HG03108 (cell line): ENCODE measurements around the gene OR6C65.
"Not testable (repeated sequence)": the region's sequence is repeated elsewhere in the genome, so short reads cannot be mapped to it uniquely, and the experiment has no call there.

Experiments
- ATAC-seq: cut with Tn5 transposase; IDR thresholded peaks from one replicate; pipeline ENCODE4 v1.9.1; 2021; ENCODE audit warnings: moderate library complexity; ENCODE audit not compliant: unreplicated experiment

OR6C65 gene

DNA sequence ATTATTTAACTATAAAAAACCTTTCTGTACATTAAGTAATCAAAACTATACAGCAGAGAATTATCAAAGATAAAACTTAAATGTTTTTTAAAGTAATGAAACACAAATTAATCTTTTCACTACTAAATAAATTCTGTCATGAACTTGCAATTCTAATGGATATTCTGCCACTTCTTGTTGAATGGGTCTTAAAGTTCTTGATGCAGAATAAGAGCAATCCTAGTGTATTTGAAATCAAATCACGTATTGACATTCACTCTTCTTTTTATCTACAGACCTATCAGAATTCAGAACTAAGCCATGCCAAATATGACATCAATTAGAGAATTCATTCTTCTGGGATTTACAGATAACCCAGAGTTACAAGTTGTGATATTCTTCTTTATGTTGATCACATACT is at the start of gene OR6C65:
TSS of gene OR6C65 (plus strand) at position 301 of the 400 bp plus-strand sequence. CDS start at position 301, 0 bp downstream.
- no peak for ATAC-seq

GRCh38 chr12:55355338-55355737 is 45.0 kb upstream of the OR6C65 start:
- not testable (repeated sequence) for ATAC-seq

GRCh38 chr12:55362675-55363074 is 37.7 kb upstream of the OR6C65 start, which contains the start of gene OR6C75:
Gene OR6C75 (plus strand): TSS chr12:55362975. CDS start chr12:55365111, 2,136 bp downstream.
- ATAC-seq: no peak

- ATAC-seq: no peak
Observed at GRCh38 chr12:55365086-55365485, 35.2 kb upstream of the OR6C65 start.

DNA sequence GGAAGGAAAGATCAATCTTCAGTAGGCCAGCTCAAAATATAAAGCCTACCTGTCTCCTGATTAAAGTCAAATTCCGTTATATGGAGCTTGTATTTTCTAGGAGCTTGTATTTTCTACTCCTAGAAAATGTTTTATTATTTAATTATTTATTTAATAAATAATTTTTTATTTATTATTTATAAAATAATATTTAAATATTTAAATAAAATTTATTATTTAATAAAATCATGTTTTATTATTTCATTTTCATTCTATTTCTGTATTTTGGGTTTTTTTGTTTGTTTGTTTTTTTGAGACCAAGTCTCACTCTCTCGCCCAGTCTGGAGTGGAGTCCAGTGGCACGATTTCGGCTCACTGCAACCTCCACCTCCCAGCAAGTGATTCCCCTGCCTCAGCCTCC is 27.8 kb upstream of the OR6C65 start:
- no peak for ATAC-seq

DNA sequence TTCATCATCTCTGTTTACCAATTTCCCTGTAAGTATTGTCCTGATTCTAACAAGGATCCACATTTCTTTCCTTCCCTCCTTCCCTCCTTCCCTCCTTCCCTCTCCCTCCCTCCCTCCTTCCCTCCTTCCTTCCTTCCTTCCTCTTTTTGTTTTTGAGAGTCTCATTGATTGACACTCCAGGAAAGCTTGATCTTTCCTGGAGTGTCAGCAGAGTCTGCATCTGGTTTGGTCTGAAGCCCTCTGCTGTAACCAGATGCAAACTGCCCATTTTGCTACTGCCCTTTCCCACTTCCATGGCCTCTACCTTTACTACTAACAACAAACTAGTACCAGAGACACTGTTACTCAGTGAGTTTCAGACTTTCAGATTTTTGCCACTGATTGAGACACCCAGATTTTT is 14.4 kb upstream of the OR6C65 start:
- no peak for ATAC-seq

DNA sequence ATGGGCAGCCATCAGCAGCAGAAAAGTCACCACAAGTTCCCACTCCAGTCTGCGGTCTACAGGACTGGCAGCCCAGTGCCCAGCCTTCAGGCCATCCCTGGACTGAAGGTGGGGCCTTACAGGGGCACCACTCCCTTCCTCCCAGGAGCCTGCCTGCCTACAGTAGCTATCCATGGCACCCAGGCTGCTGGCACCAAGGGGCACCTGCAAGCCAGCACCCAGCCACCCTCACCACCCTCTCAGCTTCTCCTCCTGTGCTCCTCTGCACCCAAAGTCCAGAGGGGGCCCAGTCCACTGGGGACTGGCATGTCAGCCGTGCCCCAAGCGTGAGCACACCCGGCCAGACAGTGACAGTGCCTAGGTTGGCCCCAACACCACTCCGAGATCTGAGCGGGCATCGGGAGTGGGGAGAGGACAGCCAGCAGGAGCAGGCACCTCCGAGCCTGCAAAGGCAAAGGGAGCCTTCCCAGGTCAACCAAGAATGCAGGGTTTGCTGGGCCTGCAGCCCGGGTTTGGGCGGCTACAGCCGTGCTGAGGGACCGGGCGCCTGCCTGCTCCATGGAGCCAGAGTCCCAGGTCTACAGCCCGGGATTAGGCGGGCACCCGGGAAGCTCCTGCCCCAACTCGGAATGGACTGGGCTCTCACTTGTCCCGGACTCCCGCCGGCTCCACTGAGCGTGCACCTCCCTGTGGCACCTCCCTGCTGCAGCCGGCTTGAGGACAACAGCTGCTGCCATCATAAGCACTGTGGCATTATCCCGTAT is 8.1 kb upstream of the OR6C65 start:
- ATAC-seq: no peak

DNA sequence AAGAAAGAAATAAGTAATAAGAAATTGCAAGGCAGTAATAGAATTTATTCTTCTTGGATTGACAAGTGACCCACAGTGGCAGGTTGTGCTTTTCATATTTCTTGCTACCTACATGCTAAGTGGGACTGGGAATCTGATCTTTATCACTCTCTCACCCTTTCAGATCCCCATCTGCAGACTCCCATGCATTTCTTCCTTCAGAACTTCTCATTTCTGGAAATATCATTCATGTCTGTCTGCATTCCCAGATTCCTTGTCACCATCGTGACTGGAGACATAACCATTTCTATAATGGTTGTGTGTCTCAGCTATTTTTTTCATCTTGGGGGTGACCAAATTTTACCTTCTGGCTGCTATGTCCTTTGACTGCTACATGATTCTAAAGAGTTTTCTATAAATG is 4.0 kb upstream of the OR6C65 start:
- ATAC-seq: no peak

DNA sequence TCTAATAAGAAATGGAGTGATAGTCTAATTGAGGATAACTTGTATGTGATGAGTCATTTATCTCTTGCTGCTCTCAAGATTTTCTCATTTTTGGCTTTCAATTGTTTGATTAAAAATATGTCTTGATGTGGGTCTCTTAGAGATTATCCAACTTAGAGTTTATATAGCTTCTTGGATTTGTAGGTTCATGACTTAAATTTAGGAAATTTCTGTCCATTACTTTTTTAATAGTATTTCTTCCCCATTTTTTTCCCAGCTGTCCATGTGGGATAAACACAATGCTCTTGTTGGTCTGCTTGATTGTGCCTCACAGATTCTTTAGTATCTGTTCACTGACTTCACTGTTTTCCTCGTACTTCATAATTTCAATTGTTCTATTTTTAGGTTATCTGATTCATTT is 7.5 kb downstream of the OR6C65 start:
- no peak for ATAC-seq

- ATAC-seq: not testable (repeated sequence)
Observed at GRCh38 chr12:55409133-55409532, 8.8 kb downstream of the OR6C65 start.

GRCh38 chr12:55412138-55412537 is 11.8 kb downstream of the OR6C65 start:
- ATAC-seq: not testable (repeated sequence)

DNA sequence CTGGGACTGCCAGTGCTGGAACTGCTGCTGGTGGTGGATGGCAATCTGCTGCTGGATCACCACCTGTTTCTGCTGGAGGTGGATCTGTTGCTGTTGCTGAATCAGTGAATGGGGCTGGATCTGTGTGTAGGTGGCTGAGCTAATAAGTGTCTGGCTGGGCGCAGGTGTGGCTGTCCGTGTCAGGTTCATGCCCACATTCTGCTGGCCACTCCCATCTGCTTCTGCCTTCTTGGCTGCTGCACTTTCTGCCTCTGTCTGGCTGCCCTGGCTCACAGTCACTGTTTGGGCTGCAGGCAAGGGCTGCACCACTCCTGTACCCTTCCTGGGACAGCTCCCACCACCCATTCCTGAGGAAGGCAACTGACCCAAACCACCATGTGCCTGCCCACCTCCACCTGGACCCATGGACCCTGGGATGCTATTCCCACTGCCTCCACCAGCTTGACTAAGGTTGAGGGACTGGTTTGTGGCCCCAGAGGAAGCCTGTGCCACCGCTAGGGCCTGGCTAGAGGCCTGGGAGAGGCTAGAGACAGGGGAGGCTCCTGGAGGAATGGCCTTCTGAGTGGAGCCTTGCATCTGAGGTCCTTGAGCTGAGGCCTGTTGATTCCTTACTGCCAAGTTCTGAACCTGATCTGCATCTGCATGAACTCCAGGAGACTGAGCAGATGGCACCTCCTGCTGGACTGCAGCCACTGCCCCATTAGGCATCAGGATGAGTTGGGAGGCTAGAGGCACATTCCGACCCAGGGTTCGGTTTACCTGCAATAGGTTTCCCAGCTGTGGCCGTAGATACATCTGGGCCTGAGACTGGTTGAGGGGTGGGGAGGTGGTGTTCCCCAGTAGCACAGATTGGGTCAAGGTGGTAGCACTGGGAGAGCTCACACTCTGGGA is 13.4 kb downstream of the OR6C65 start:
- not testable (repeated sequence) for ATAC-seq

DNA sequence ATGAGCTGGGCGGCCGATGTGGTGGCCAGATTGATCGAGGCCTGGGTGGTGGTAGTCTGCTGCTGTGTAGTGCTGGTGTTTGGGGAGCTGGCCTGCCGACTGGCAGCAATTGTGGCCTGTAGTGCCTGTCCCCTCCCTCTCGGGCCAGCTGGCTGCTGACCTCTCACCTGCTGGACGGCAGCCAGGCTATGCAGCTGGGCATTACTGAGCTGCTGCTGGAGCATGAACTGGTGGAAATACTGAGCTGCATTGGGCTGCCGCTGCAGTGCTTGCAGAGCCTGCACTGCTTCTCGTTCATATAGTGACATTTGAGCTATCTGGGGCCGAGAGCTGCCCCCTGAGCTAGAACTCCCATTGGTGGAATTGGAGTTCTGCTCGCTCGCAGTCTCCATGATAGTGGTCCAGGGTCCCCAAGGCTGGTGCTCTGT is 14.1 kb downstream of the OR6C65 start:
- ATAC-seq: not testable (repeated sequence)

DNA sequence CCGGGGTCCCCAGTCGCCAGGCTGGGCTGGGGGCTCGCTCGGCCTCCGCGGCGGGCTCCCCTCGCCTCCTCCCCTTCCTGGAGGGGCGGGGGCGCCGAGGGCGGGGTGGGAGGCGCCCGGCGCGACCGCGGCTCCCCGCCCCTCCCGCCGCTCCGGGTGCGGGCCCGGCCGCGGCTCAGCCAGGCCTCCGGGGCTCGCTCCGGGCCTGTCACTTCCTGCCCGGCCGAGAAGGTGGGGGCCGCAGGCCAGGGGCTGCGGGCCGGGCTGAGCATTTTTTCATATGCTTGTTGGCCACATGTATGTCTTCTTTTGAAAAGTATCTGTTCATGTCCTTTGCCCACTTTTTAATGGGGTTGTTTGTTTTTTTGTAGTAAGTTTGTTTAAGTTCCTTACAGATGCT is 14.6 kb downstream of the OR6C65 start:
- not testable (repeated sequence) for ATAC-seq

- ATAC-seq: no peak
Observed at GRCh38 chr12:55416961-55417360, 16.6 kb downstream of the OR6C65 start.

- no peak for ATAC-seq
Observed at GRCh38 chr12:55420307-55420962, 20.1 kb downstream of the OR6C65 start.

DNA sequence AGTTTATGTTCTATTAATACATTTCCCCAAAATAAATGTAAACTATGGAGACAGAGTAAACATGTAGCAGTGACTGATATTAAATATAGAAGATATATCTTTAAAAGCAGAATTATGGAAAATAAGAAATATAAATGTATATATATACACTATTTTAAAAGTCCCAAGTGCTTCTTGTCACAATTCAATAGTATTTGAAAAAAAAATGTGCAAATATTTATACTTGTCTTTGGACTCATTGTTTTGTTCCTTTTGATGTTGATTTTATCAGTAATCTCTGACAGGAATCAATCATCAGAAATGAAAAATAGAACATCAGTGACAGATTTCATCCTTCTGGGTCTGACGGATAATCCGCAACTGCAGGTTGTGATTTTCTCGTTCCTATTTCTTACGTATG is 25.6 kb downstream of the OR6C65 start, which contains the start of gene OR6C76:
TSS of gene OR6C76 (plus strand) at position 301 of the 400 bp plus-strand sequence. CDS start at position 301, 0 bp downstream.
- no peak for ATAC-seq

DNA sequence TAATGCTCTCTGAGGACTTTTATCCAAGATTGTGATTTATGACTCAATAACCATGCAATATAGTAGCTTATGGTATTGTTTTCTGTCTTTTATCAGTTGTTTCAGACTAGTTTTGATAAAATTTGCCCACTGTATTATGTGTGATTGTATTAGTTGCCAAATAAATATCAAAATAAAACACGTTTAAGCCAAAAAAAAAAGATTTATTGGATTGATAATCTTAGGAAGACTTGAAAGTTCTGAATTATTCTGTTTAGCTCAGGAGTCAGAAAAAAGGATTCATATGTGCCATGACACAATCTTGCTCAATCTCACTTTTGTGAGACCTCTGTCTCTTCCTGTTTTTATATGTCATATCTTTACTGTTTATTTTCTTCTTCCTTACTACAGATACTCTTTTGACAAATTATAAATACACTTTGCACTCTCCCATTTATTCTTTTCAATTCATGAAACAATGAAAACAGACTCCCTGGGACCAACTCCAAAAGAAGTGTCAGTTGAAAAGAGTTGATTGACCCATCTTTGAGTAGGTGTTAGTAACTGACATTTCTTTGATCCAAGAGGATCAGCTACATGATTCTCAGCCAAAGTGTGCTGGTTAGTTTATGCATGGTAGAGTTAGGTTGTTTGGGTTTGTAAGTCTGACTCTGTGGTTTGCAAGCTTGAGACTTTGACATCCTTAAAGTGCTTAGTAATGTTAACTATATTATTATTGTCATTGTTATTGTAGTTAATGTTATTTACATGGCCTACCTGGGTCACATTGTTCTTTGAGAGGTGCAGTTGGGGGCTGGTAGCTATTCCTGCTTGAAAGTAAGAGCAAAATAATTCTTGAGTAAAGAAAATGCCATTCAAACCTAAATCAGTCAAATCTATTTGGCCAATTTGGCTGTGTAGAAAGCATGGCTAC is 28.3 kb downstream of the OR6C65 start:
- ATAC-seq: no peak

GRCh38 chr12:55441233-55441632 is 40.9 kb downstream of the OR6C65 start:
- ATAC-seq: not testable (repeated sequence)

DNA sequence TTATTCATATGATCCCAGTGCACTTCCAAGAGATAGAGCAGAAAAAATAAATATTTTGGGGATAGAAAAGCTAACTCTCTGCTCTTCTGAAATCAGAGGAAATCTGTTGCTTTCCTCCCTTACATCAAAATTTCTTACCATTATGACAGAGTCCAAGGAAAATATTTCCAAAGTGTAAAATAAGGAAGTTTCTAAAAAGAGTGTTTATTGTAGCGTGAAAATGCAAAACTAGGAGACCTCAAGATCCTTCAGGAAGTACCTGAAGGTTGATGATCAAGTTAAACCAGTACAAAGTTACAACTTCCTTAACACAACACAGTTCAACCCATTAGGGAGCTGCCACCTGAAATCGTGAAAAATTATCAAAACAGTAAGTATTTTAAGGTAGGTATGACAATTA is 43.4 kb downstream of the OR6C65 start, which contains the start of gene OR6C2:
TSS of gene OR6C2 (plus strand) at position 301 of the 400 bp plus-strand sequence. CDS start 8,138 bp downstream, outside the sequence.
- no peak for ATAC-seq
